ENCODE data around the gene CCDC142. TPM values are rescaled to one million over a fixed set of nuclear protein-coding genes. Genes with fewer than 3 reads are reported as not detected.

Gene CCDC142
- total and polyA plus RNA-seq, 9 of the 15 experiments (the other 6 are each of a cell fraction or from before 2014, with no cell fraction given) = 0.55 to 11.7 (median 7.2) TPM

- TF ChIP-seq CBX8 (IDR thresholded peaks at IDR 0.05; ENCODE audit: borderline replicate concordance, extremely low read depth, low read depth, low read length, poor library complexity, severe bottlenecking) = no peak
- no peak for TF ChIP-seq WHSC1 (IDR thresholded peaks at IDR 0.05; ENCODE audit: low read length)
- no peak for TF ChIP-seq RBM15 (IDR thresholded peaks at IDR 0.05; ENCODE audit: insufficient read depth, low read length)
- TF ChIP-seq HMGN3 (IDR thresholded peaks at IDR 0.05; ENCODE audit: borderline replicate concordance, extremely low read depth, insufficient read length, low read depth, low read length) = no peak
- TF ChIP-seq MED1 (CRISPR knock-in tag; IDR thresholded peaks at IDR 0.05; ENCODE audit: borderline replicate concordance) = no peak
- TF ChIP-seq, protein P1, sequence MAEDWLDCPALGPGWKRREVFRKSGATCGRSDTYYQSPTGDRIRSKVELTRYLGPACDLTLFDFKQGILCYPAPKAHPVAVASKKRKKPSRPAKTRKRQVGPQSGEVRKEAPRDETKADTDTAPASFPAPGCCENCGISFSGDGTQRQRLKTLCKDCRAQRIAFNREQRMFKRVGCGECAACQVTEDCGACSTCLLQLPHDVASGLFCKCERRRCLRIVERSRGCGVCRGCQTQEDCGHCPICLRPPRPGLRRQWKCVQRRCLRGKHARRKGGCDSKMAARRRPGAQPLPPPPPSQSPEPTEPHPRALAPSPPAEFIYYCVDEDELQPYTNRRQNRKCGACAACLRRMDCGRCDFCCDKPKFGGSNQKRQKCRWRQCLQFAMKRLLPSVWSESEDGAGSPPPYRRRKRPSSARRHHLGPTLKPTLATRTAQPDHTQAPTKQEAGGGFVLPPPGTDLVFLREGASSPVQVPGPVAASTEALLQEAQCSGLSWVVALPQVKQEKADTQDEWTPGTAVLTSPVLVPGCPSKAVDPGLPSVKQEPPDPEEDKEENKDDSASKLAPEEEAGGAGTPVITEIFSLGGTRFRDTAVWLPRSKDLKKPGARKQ (CRISPR knock-in tag; IDR thresholded peaks at IDR 0.05) = no peak
- no peak for TF ChIP-seq ETS1 (conservative IDR thresholded peaks at IDR 0.05; ENCODE audit: control insufficient read depth, low read depth, low read length)
- TF ChIP-seq ADNP (tag; IDR thresholded peaks at IDR 0.05) = no peak
- TF ChIP-seq ZNF140 (CRISPR knock-in tag; IDR thresholded peaks at IDR 0.05) = no peak
- TF ChIP-seq ZBTB49 (CRISPR knock-in tag; IDR thresholded peaks at IDR 0.05; ENCODE audit: borderline replicate concordance) = no peak
- TF ChIP-seq RAD51 (IDR thresholded peaks at IDR 0.05; ENCODE audit: borderline replicate concordance, low read depth) = no peak
- no peak for TF ChIP-seq MEF2D (tag; conservative IDR thresholded peaks at IDR 0.05; ENCODE audit: low read depth)
- TF ChIP-seq TEAD4 (IDR thresholded peaks at IDR 0.05; ENCODE audit: low read length) = no peak
- no peak for TF ChIP-seq TEAD4 (CRISPR knock-in tag; IDR thresholded peaks at IDR 0.05; ENCODE audit: borderline replicate concordance)
- TF ChIP-seq TAF9B (IDR thresholded peaks at IDR 0.05; ENCODE audit: partially characterized antibody) = no peak
- TF ChIP-seq, protein P2, sequence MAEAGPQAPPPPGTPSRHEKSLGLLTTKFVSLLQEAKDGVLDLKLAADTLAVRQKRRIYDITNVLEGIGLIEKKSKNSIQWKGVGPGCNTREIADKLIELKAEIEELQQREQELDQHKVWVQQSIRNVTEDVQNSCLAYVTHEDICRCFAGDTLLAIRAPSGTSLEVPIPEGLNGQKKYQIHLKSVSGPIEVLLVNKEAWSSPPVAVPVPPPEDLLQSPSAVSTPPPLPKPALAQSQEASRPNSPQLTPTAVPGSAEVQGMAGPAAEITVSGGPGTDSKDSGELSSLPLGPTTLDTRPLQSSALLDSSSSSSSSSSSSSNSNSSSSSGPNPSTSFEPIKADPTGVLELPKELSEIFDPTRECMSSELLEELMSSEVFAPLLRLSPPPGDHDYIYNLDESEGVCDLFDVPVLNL (CRISPR knock-in tag; IDR thresholded peaks at IDR 0.05; ENCODE audit: low read depth) = no peak
- no peak for TF ChIP-seq TBL1XR1 (IDR thresholded peaks at IDR 0.05; ENCODE audit: low read length in 2 of 2)
- no peak for TF ChIP-seq ZNF740 (CRISPR knock-in tag; IDR thresholded peaks at IDR 0.05)
- no peak for TF ChIP-seq ZNF740 (tag; IDR thresholded peaks at IDR 0.05)
These were observed 24.5 kb downstream of the CCDC142 start, which contains the start of gene WBP1 (continued) for GRCh38 chr2:74458132-74458937.

Measured in K562 (cell line).